Upper lobe of left lung (tissue), 6 donors: ENCODE measurements around the gene TWF1. TPM values are rescaled to one million over a fixed set of nuclear protein-coding genes. Genes with fewer than 3 reads are reported as not detected.

Experiments used
- ATAC-seq, 2 donors: fragments of 200-7000 bp; cut with Tn5 transposase; one replicate each; pipeline ENCODE4 v1.9.1; 2022; ENCODE audit warnings: mild to moderate bottlenecking in 2 of 2, moderate library complexity in 2 of 2; ENCODE audit not compliant: low FRiP score in 2 of 2
- DNase-seq, 2 donors: peaks; one replicate each; pipeline ENCODE4 v3.0.0-alpha.2; 2019 to 2020
- H3K27ac ChIP-seq, 4 donors: fragments of 200-600 bp; sonication (generic); one replicate each; pipeline ENCODE4 v1.5.1; 2016 to 2019
- H3K27me3 ChIP-seq, 4 donors: fragments of 200-600 bp; sonication (generic); one replicate each; pipeline ENCODE4 v1.5.1; 2017 to 2019
- H3K36me3 ChIP-seq, 4 donors: fragments of 200-600 bp; sonication (generic); one replicate each; pipeline ENCODE4 v1.5.1; 2016 to 2019
- H3K4me1 ChIP-seq, 4 donors: fragments of 200-600 bp; sonication (generic); one replicate each; pipeline ENCODE4 v1.5.1; 2018 to 2019
- H3K4me3 ChIP-seq, 4 donors: fragments of 200-600 bp; sonication (generic); one replicate each; pipeline ENCODE4 v1.5.1; 2017 to 2019; ENCODE audit warnings: mild to moderate bottlenecking in 2 of 4, moderate library complexity in 1 of 4
- H3K9me3 ChIP-seq, 4 donors: fragments of 200-600 bp; sonication (generic); one replicate each; pipeline ENCODE4 v1.5.1; 2018 to 2019
- CTCF ChIP-seq, 6 experiments: fragments of 450-650 bp in 4 of 6; fragments of 200-600 bp in 2 of 6; sonication (generic) in 2 of 6; IDR thresholded peaks; one replicate each; pipeline ENCODE4 v1.5.1; 2016 to 2019; ENCODE audit warnings: antibody characterized with exemption in 6 of 6
- EP300 ChIP-seq, 4 donors: sonication (generic); formaldehyde crosslinking; IDR thresholded peaks; one replicate each; pipeline ENCODE4 v1.5.1; 2017; ENCODE audit warnings: antibody characterized with exemption in 4 of 4, control low read depth in 2 of 4
- POLR2A ChIP-seq, 4 donors: fragments of 450-650 bp; IDR thresholded peaks; one replicate each; pipeline ENCODE4 v1.5.1; 2016 to 2017; ENCODE audit warnings: antibody characterized with exemption in 4 of 4, mild to moderate bottlenecking in 2 of 4
- POLR2AphosphoS5 ChIP-seq, 2 donors: sonication (generic); formaldehyde crosslinking; IDR thresholded peaks; one replicate each; pipeline ENCODE4 v1.5.1; 2017; ENCODE audit warnings: antibody characterized with exemption in 2 of 2
- WGBS, 2 donors: methylation state at CpG; one replicate each; pipeline ENCODE4 v1.1.5; 2017 to 2018; 5-methylcytosine and 5-hydroxymethylcytosine counted together
- total RNA-seq, 6 donors: library from RNA; depleted of rRNA in 4 of 6; stranded (reverse); fragments of >200 nt in 4 of 6; gene quantifications; one replicate each; pipeline versions ENCODE4 v1.1.0 to v1.2.1, GENCODE V29; 2016 to 2021
- donor health status: DM: no; HTN: no; CAD: no; lungs with moderate emphysema.
- donor health status: DM: no; HTN: yes; CAD: no; lungs with severe emphysema.

The TWF1 gene
- total RNA-seq, 6 donors from 2014 or later, result 15.5 to 67.9 (median 43.1) TPM

- TF ChIP-seq POLR2AphosphoS5 (IDR thresholded peaks at IDR 0.05) (no peak), EP300 (IDR thresholded peaks at IDR 0.05) (peak in 1 of 4 donors; percentile 13)
- no peaks in the 10 kb centered on the region for H3K9me3 ChIP-seq
- no peaks in the 10 kb centered on the region for H3K4me1 ChIP-seq
- DNase-seq (peak in 1 of 2 donors; percentile 30), ATAC-seq (peak; percentile 46 to 79)
- H3K4me3 ChIP-seq, result no peak overlapping the region
- 54 to 55% methylated on average over 2 of the region's 2 CpGs for WGBS, 2 donors
- H3K27ac ChIP-seq, result no peak overlapping the region
- H3K27me3 ChIP-seq, result no peaks in the 10 kb centered on the region
- H3K36me3 ChIP-seq, result peaks cover 0 to 69% (median 32%) of the 10 kb centered on the region in 4 donors
These were observed 10.3 kb downstream of the TWF1 start for GRCh38 chr12:43795716-43796280.

GRCh38 chr12:43789941-43790340, 16.2 kb downstream of the TWF1 start:
- TF ChIP-seq CTCF (IDR thresholded peaks at IDR 0.05), result no peak
- no peak for TF ChIP-seq EP300 (IDR thresholded peaks at IDR 0.05)
- TF ChIP-seq POLR2A (IDR thresholded peaks at IDR 0.05), result no peak
- no peak for TF ChIP-seq POLR2AphosphoS5 (IDR thresholded peaks at IDR 0.05)
- Histone ChIP-seq H3K4me3 (no peak overlapping the region), H3K27me3 (no peaks in the 10 kb centered on the region), H3K36me3 (peaks cover 10 to 39% (median 16%) of the 10 kb centered on the region in 4 donors), H3K27ac (no peak overlapping the region), H3K4me1 (no peaks in the 10 kb centered on the region), H3K9me3 (no peaks in the 10 kb centered on the region)
- no peak for DNase-seq
- no peak for ATAC-seq

- ATAC-seq, result no peak
- peaks cover 15 to 57% (median 33%) of the 10 kb centered on the region in 4 donors for H3K36me3 ChIP-seq
- no peaks in the 10 kb centered on the region for H3K4me1 ChIP-seq
These were observed 19.0 kb downstream of the TWF1 start for GRCh38 chr12:43786899-43787693.

GRCh38 chr12:43776498-43776897, 29.6 kb downstream of the TWF1 start:
- no peak overlapping the region for H3K27ac ChIP-seq
- ATAC-seq, result no peak
- no peak for DNase-seq
- WGBS, 2 donors, result 67 to 72% methylated on average over 3 of the region's 3 CpGs
- H3K36me3 ChIP-seq, result peaks cover 4 to 84% (median 53%) of the 10 kb centered on the region in 4 donors
- H3K9me3 ChIP-seq, result no peaks in the 10 kb centered on the region
- no peaks in the 10 kb centered on the region for H3K27me3 ChIP-seq
- no peaks in the 10 kb centered on the region for H3K4me1 ChIP-seq
- no peak overlapping the region for H3K4me3 ChIP-seq
- TF ChIP-seq EP300 (IDR thresholded peaks at IDR 0.05) (no peak), POLR2A (IDR thresholded peaks at IDR 0.05) (no peak), POLR2AphosphoS5 (IDR thresholded peaks at IDR 0.05) (no peak), CTCF (IDR thresholded peaks at IDR 0.05) (peak in 2 of 6 experiments; percentile 19 to 36)

More at GRCh38 chr12:43786899-43787693, 19.0 kb downstream of the TWF1 start:
- no peak for TF ChIP-seq CTCF (IDR thresholded peaks at IDR 0.05)
- DNase-seq, result no peak
- no peaks in the 10 kb centered on the region for H3K9me3 ChIP-seq
- no peak overlapping the region for H3K27ac ChIP-seq
- H3K4me3 ChIP-seq, result no peak overlapping the region
- H3K27me3 ChIP-seq, result no peaks in the 10 kb centered on the region

GRCh38 chr12:43766291-43766690, 39.8 kb downstream of the TWF1 start:
- ATAC-seq, result no peak
- no peak overlapping the region for H3K27ac ChIP-seq
- TF ChIP-seq EP300 (IDR thresholded peaks at IDR 0.05) (no peak), CTCF (IDR thresholded peaks at IDR 0.05) (no peak), POLR2A (IDR thresholded peaks at IDR 0.05) (no peak), POLR2AphosphoS5 (IDR thresholded peaks at IDR 0.05) (no peak)
- H3K27me3 ChIP-seq, result no peaks in the 10 kb centered on the region
- H3K9me3 ChIP-seq, result no peaks in the 10 kb centered on the region
- H3K4me1 ChIP-seq, result peaks cover 0 to 9% (median 8%) of the 10 kb centered on the region in 4 donors
- H3K36me3 ChIP-seq, result peaks cover 0 to 34% (median 8%) of the 10 kb centered on the region in 4 donors
- H3K4me3 ChIP-seq, result no peak overlapping the region
- no peak for DNase-seq
